Measurements from ENCODE around the gene RPS6KA2. TPM values are rescaled to one million over a fixed set of nuclear protein-coding genes. Genes with fewer than 3 reads are reported as not detected.

The RPS6KA2 gene
- total RNA-seq, 1 donor from 2014 or later = 50.2 TPM

DNA sequence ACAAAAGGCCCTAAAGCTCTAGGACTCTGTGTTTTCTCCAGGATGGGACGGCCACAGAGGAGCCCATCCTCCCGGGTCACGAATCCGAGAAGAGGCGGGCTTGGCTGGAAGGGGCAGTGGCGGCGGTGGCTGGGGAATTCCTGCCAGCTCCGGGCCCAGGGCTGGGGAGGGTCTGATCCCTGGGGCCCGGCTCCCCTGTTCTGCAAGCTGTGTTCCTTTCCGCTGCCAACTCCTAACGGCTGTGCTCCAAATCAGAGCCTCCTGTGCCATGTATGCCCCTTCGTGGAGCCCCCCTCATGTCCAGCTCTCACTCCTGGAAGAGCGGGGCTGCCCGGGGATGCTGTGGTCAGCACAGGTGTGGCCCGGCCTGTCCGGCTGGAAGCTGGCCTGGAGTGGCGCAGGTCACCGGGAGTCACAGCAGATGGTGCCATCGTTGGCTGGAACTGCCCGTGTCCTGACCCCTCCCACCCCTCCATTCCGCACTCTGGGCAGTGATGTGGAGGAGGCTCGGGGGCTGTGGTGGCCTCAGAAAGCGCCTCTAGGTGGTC, 156.1 kb downstream of the RPS6KA2 start:
- DNase-seq (no peak), ATAC-seq (ENCODE audit: poor library complexity) (no peak)
- intact Hi-C loops (cut with DNase I) = no loop called here

GRCh38 chr6:166470029-166470862, 156.8 kb downstream of the RPS6KA2 start:
- no peak for ATAC-seq (ENCODE audit: poor library complexity)
- DNase-seq = no peak
- intact Hi-C loops (cut with DNase I) = no loop called here

- intact Hi-C loops (cut with DNase I) = no loop called here
- ATAC-seq (ENCODE audit: poor library complexity) (no peak), DNase-seq (no peak)
Measured at GRCh38 chr6:166469426-166469961, 157.6 kb downstream of the RPS6KA2 start.

DNA sequence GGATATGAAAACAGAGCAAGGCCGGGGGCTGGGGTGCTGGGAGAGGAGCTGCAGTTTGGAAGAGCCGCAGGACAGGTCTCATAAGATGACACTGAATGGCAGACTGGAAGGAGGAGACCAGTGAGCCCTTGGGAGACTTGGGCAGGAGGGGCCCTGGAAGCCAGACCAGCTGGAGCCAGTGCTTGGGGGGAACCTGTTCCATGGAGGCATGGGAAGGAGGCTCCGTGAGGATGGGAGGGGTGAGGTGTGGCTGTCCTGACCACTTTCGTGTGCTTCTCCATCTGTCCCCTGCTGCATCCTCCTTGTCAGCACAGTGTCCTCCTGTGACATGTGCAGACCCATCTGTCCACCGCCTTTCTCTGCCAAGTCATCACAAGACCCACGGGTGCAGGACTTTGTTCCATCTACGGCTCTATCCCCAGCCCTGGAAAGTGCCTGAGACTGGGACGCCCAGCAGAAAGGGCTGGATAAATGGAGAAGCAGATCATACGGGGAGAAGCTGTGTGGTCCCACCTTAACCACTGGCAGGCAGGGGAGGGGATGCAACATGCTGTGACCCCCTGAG, 159.5 kb downstream of the RPS6KA2 start:
- ATAC-seq (ENCODE audit: poor library complexity) (no peak), DNase-seq (no peak)

DNA sequence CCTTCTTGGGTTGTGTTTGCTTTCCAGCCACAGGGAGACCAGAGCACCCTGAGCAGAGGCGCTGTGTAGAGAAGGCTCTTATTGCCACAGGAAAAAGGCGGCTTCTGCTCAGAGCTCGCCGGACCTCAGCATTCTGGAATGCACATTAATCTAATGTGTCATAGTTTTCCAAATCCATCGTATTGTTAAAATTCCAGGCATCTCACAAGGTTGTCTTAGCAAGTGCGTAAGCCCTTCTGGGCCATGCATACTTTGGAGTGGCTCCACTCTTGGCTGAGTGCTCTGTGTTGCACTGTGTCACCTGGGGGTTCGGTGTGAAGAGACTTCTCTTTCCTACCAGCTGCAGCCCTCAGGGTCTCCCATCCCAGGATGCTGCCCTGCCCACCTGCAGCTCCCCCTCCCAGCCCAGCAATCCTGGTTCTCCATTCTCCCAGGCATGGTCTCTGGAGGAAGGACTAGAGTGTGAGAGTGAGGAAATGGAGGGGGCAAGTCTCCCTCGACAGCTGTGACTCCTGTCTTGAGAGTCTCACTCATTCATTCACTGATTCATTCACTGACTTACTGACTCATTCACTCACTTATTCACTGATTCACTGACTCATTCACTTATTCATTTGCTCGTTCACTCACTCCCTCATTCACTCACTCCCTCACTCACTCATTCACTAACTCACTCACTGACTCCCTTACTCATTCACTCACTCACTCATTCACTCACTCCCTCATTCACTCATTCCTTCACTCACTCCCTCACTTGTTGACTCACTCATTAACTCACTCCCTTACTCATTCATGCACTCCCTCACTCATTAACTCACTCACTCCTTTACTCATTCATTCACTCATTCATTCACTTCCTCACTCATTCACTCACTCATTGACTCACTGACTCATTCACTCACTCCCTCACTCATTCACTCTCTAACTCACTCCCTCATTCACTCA, 160.6 kb downstream of the RPS6KA2 start:
- DNase-seq (no peak), ATAC-seq (ENCODE audit: poor library complexity) (peak; percentile 59)
- intact Hi-C loops (cut with DNase I) = no loop called here

More for the DNA sequence above, 159.5 kb downstream of the RPS6KA2 start:
- intact Hi-C loops (cut with DNase I) = no loop called here

GRCh38 chr6:166465671-166466087, 161.4 kb downstream of the RPS6KA2 start:
- intact Hi-C loops (cut with DNase I) = no loop called here
- peak; percentile 65 for DNase-seq
- ATAC-seq (ENCODE audit: poor library complexity) = peak; percentile 74

DNA sequence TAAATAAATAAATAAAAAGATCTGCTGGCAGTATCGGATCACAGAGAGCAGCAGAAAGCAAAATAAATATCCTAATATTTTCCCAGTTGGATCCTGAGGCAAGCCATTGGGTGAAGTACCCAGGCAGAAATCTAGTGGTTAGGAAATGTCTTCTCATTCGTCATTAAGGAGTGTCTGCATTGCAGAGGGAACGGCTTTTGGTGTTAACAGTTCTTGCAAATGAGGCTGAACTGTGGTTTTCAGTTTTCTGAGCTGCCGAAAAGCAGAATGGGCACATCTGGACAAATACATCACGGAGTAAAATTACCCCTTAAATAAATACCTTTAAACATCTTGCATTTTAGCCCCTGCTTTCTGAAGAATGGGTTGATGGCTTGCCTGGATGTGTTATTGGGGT, 162.1 kb downstream of the RPS6KA2 start:
- no peak for DNase-seq
- intact Hi-C loops (cut with DNase I) = no loop called here
- no peak for ATAC-seq (ENCODE audit: poor library complexity)

- intact Hi-C loops (cut with DNase I) = no loop called here
- no peak for DNase-seq
- no peak for ATAC-seq (ENCODE audit: poor library complexity)
Measured at GRCh38 chr6:166464068-166465002, 162.7 kb downstream of the RPS6KA2 start.

DNA sequence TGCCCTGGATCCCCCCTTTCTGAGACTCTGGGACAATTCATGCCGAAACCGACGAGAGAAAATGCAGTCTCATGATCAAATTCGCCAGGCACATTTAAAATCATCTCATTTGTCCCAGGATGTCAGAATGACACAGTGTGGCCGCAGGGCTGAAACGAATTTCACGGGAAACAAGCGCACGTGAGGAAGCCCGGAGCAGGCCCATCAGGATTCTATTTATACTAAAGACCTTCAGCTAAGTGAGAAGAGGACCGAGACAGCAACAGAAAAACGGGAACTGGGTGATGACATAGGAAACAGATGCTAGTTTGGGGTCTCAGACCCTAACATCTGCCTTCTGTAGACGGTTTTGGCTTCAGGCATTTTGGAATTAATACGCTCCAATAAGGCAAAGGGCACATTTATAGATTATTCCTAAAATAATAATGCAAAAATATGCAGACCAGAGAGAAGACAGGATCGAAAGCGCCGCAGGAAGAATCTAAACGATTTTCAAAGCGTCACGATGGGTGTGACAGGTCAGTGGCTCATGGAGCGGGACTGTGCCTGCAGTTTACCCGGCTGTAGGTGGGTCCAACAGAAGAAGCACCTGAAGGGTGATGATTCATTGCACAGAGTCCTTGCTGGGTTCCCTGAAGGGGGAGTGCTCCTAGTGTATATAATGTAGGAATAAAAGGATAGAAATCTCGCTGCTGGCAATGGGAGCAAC, 163.5 kb downstream of the RPS6KA2 start:
- DNase-seq (no peak), ATAC-seq (ENCODE audit: poor library complexity) (no peak)
- intact Hi-C loops (cut with DNase I) = no loop called here

GRCh38 chr6:166462461-166463135, 164.5 kb downstream of the RPS6KA2 start:
- intact Hi-C loops (cut with DNase I) = no loop called here
- no peak for ATAC-seq (ENCODE audit: poor library complexity)
- no peak for DNase-seq

- ATAC-seq (ENCODE audit: poor library complexity) (no peak), DNase-seq (no peak)
- intact Hi-C loops (cut with DNase I) = no loop called here
Measured at GRCh38 chr6:166461821-166462460, 165.1 kb downstream of the RPS6KA2 start.

DNA sequence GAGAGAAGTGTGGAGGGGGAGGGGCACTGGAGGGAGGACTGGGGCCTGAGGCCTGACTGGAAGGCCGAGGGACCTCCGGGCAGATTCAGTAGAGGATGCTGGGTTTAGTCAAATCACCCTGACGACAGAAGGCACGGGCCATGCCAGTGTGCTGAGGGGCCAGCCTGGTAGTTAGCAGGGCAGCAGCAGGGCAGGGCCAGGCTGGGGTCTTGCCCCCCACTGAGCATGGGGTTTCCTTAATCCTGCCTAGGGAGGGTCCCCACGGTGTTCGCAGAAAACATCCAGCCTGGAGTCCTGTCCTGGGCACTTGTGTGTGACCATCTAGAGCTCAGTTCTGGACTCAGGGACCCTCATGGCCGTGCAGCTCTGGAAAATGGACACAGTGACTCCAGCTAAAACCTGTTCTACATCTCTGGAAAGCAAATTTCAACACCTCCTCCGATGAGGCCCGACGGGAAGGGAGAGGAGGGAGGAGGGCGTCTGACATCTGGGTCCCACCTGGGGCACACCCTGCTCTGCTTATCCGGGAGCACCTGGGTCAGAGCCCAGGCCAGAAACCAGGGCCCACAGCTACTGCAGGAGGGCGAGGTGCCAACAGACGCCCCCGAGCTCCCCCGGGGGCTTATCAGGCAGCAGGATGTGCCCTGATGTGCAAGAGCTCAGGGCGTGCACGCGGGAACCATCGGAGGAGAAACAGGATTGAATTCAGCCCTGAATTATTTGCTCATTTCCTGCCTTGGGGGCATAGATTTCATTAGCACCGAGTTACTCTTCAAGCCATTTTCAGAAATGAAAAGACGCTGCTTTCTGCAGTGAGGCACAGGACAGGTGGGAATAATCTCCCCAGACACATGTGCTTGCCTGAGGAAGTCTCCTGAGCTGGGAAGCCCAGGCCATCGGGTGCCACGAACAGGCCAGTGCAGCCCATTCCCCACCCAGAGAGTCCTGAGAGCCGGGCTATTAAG, 166.3 kb downstream of the RPS6KA2 start:
- intact Hi-C loops (cut with DNase I) = no loop called here
- no peak for DNase-seq
- no peak for ATAC-seq (ENCODE audit: poor library complexity)

DNA sequence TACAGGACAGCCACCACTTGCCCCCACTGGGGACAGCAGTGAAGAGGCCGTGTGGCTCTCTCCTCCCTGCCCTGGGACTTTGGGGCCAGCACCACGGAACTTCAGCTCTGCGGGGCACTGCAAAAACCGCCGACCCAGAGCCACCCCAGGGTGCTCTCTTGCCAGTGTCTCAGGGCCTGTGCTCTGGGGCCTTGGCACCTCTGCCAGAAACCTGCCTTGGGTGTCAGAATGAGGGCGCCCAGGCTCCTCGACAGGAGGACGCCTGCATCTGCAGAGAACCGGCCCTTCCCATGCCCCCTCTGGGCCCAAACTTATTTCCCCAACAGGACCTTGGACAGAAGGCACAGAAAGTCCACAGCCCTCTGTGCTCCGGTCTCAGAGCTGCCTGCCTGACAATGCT, 167.1 kb downstream of the RPS6KA2 start:
- intact Hi-C loops (cut with DNase I) = no loop called here
- DNase-seq (no peak), ATAC-seq (ENCODE audit: poor library complexity) (no peak)

DNA sequence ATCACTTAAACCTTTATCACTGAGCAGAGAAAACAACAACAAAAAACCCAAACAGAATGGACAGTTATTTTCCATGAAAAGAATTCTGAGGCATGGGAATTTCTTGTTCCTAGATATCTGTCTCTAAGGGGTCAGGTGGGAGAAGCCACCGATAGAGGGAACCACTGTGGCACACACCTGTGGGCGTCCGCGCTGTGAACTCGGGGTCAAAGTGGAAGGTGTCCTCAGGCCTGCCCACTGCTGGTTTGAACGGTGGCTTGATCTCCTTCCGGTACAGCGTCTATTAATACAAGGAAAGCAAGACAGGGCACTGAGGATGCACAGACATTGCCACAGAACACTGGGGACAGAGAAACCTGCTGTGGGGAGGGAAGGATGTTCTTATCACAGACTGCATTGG, 167.8 kb downstream of the RPS6KA2 start:
- no peak for DNase-seq
- intact Hi-C loops (cut with DNase I) = no loop called here
- ATAC-seq (ENCODE audit: poor library complexity) = no peak

All from Right ventricle myocardium superior (tissue), 1 donor.